H9 (cell line): ENCODE data around the gene CHAF1A. TPM values are rescaled to one million over a fixed set of nuclear protein-coding genes. Genes with fewer than 3 reads are reported as not detected.

Source experiments
- DNase-seq: peaks from one replicate; pipeline ENCODE4 v3.0.0-alpha.2; 2017
- H2AFZ ChIP-seq: one replicate; pipeline ENCODE4 v1.6.1; 2013; ENCODE audit warnings: mild to moderate bottlenecking, low read length, control low read depth, moderate library complexity
- H2AK5ac ChIP-seq: 2 replicates; pipeline ENCODE4 v1.6.1; 2013; ENCODE audit warnings: low read length, control low read depth, mixed read lengths; ENCODE audit not compliant: insufficient read length
- H2BK120ac ChIP-seq: one replicate; pipeline ENCODE4 v1.6.1; 2013; ENCODE audit warnings: low read depth, mild to moderate bottlenecking, low read length, control low read depth, inconsistent platforms; ENCODE audit not compliant: poor library complexity, severe bottlenecking
- H2BK12ac ChIP-seq: 2 replicates; pipeline ENCODE4 v1.6.1; 2013; ENCODE audit warnings: low read length, control low read depth, mixed read lengths, low read depth; ENCODE audit not compliant: insufficient read length
- H2BK15ac ChIP-seq: 2 replicates; pipeline ENCODE4 v1.6.1; 2013; ENCODE audit warnings: low read depth, low read length, control low read depth
- H2BK20ac ChIP-seq: one replicate; pipeline ENCODE4 v1.6.1; 2013; ENCODE audit warnings: low read depth, mild to moderate bottlenecking, low read length, control low read depth, inconsistent platforms; ENCODE audit not compliant: poor library complexity, severe bottlenecking
- H2BK5ac ChIP-seq: 2 replicates; pipeline ENCODE4 v1.6.1; 2013; ENCODE audit warnings: low read length, control low read depth, mixed read lengths; ENCODE audit not compliant: insufficient read length
- H3K14ac ChIP-seq: 2 replicates; pipeline ENCODE4 v1.6.1; 2013; ENCODE audit warnings: low read length, control low read depth; ENCODE audit not compliant: insufficient read depth
- H3K18ac ChIP-seq: 2 replicates; pipeline ENCODE4 v1.6.1; 2013; ENCODE audit warnings: low read depth, mild to moderate bottlenecking, mixed read lengths, low read length, control low read depth; ENCODE audit not compliant: insufficient read length
- H3K23ac ChIP-seq: 2 replicates; pipeline ENCODE4 v1.6.1; 2013; ENCODE audit warnings: low read length, control low read depth, mixed read lengths, low read depth; ENCODE audit not compliant: insufficient read length
- H3K23me2 ChIP-seq: 2 replicates; pipeline ENCODE4 v1.6.1; 2013; ENCODE audit warnings: low read depth, mild to moderate bottlenecking, mixed read lengths, low read length, control low read depth; ENCODE audit not compliant: insufficient read length, poor library complexity, severe bottlenecking
- H3K27ac ChIP-seq: 2 replicates; pipeline ENCODE4 v1.5.1; 2013; ENCODE audit warnings: low read length, control low read depth, mixed read lengths, low read depth; ENCODE audit not compliant: insufficient read length
- H3K27me3 ChIP-seq: 2 replicates; pipeline ENCODE4 v1.6.1; 2013; ENCODE audit warnings: low read length, control low read depth, inconsistent platforms; ENCODE audit not compliant: insufficient read depth
- H3K4ac ChIP-seq: 2 replicates; pipeline ENCODE4 v1.6.1; 2013; ENCODE audit warnings: low read depth, mild to moderate bottlenecking, control low read depth, inconsistent platforms, low read length, moderate library complexity
- H3K4me1 ChIP-seq: 2 replicates; pipeline ENCODE4 v1.6.1; 2013; ENCODE audit warnings: low read length, control low read depth, inconsistent platforms; ENCODE audit not compliant: insufficient read depth
- H3K4me2 ChIP-seq: 2 replicates; pipeline ENCODE4 v1.6.1; 2013; ENCODE audit warnings: low read length, control low read depth, mixed read lengths; ENCODE audit not compliant: insufficient read length, insufficient read depth
- H3K56ac ChIP-seq: 2 replicates; pipeline ENCODE4 v1.6.1; 2013; ENCODE audit warnings: low read depth, mild to moderate bottlenecking, mixed read lengths, low read length, control low read depth; ENCODE audit not compliant: insufficient read length
- H3K79me1 ChIP-seq: 2 replicates; pipeline ENCODE4 v1.6.1; 2013; ENCODE audit warnings: low read depth, mild to moderate bottlenecking, moderate library complexity, low read length, control low read depth, inconsistent platforms; ENCODE audit not compliant: insufficient read depth, poor library complexity, severe bottlenecking
- H3K79me2 ChIP-seq: 2 replicates; pipeline ENCODE4 v1.6.1; 2013; ENCODE audit warnings: low read length, control low read depth, inconsistent platforms; ENCODE audit not compliant: insufficient read depth
- H3K9ac ChIP-seq: 2 replicates; pipeline ENCODE4 v1.6.1; 2013; ENCODE audit warnings: low read length, control low read depth, mixed read lengths; ENCODE audit not compliant: insufficient read length; ENCODE audit errors: extremely low read depth
- H3K9me3 ChIP-seq: one replicate; pipeline ENCODE4 v1.6.1; 2013; ENCODE audit warnings: low read depth, low read length, inconsistent platforms; ENCODE audit not compliant: control insufficient read depth
- H3T11ph ChIP-seq: one replicate; pipeline ENCODE4 v1.6.1; 2013; ENCODE audit warnings: mild to moderate bottlenecking, low read length, control low read depth, inconsistent platforms
- H4K20me1 ChIP-seq: one replicate; pipeline ENCODE4 v1.6.1; 2013; ENCODE audit not compliant: control insufficient read depth, insufficient read length, insufficient read depth
- H4K5ac ChIP-seq: 2 replicates; pipeline ENCODE4 v1.6.1; 2013; ENCODE audit warnings: low read depth, mild to moderate bottlenecking, mixed read lengths, low read length, control low read depth; ENCODE audit not compliant: insufficient read length
- H4K8ac ChIP-seq: replicated peaks from 2 replicates; pipeline ENCODE4 v1.6.1; 2013; ENCODE audit warnings: low read length, control low read depth, mixed read lengths, low read depth; ENCODE audit not compliant: insufficient read length
- H4K91ac ChIP-seq: 2 replicates; pipeline ENCODE4 v1.6.1; 2013; ENCODE audit warnings: low read depth, mild to moderate bottlenecking, moderate library complexity, mixed read lengths, low read length, control low read depth; ENCODE audit not compliant: insufficient read length
- H3K27ac Mint-ChIP-seq, 3 experiments: 2 replicates in 2 of 3; 3 replicates in 1 of 3; pipeline ENCODE4 v1.8.0; 2020 to 2021; ENCODE audit warnings: mixed read lengths in 3 of 3, mild to moderate bottlenecking in 1 of 3, moderate library complexity in 1 of 3
- H3K27me3 Mint-ChIP-seq: 2 replicates; pipeline ENCODE4 v1.8.0; 2021; ENCODE audit warnings: low read depth, mild to moderate bottlenecking, moderate library complexity, mixed read lengths
- H3K36me3 Mint-ChIP-seq, 3 experiments: 2 replicates in 2 of 3; 3 replicates in 1 of 3; pipeline ENCODE4 v1.8.0; 2020 to 2021; ENCODE audit warnings: low read depth in 3 of 3, mixed read lengths in 3 of 3; ENCODE audit not compliant: insufficient read depth in 1 of 3
- H3K4me1 Mint-ChIP-seq, 2 experiments: 2 replicates each; pipeline ENCODE4 v1.8.0; 2020; ENCODE audit warnings: mixed read lengths in 2 of 2
- H3K4me3 Mint-ChIP-seq, 2 experiments: 2 replicates in 1 of 2; 3 replicates in 1 of 2; pipeline ENCODE4 v1.8.0; 2020 to 2021; ENCODE audit warnings: mild to moderate bottlenecking in 2 of 2, mixed read lengths in 2 of 2, moderate library complexity in 1 of 2
- H3K9me3 Mint-ChIP-seq, 2 experiments: 2 replicates in 1 of 2; 3 replicates in 1 of 2; pipeline ENCODE4 v1.8.0; 2020; ENCODE audit warnings: mild to moderate bottlenecking in 2 of 2, mixed read lengths in 2 of 2, moderate library complexity in 1 of 2
- WGBS: extraction: QIAGEN DNeasy Blood & Tissue Kit; methylation state at CpG from one replicate; pipeline ENCODE4 v1.1.7; 2013; ENCODE audit warnings: missing lambda C conversion rate, low lambda C conversion rate, mixed read lengths; ENCODE audit not compliant: insufficient read length; ENCODE audit errors: extremely low coverage; 5-methylcytosine and 5-hydroxymethylcytosine counted together
- total RNA-seq: library from RNA; stranded (reverse); gene quantifications from 2 replicates; pipeline ENCODE4 v1.2.1, GENCODE V29; 2021
- TF ChIP-seq, protein P1 (sequence below): fragments of 200-600 bp; sonication (generic); conservative IDR thresholded peaks from 3 replicates; pipeline ENCODE4 v1.8.0; 2021; ENCODE audit warnings: antibody characterized with exemption, mild to moderate bottlenecking

The CHAF1A gene
- total RNA-seq, 1 experiment from 2014 or later, result 143 TPM

DNA sequence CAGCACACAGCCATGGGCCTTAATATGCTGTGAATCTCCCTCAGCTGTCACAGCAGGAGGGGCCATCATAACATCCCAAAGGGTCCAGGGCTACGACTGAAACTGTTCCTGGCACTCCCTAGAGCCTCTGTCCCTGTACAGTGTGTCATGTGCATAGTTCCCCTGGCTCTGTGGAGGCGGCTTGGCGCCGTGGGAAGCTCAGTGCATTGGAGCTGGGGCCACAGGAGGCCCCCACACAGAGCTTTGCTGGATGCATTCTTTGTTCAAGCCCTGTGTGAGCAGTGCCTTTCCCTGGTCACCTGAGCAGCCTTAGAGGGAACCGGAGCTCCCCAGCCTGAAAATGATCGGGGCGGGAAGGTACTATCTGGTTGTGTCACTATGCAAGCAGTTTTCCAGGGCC, 33.8 kb downstream of the CHAF1A start:
- Histone ChIP-seq H2AK5ac (no peak overlapping the region), H4K5ac (no peak overlapping the region), H3K27ac (no peak overlapping the region), H3K79me2 (peaks cover 3% of the 10 kb centered on the region; the same call in 1 of the 2 replicates), H3T11ph (no peak overlapping the region), H2BK20ac (no peak overlapping the region), H3K56ac (no peak overlapping the region), H2BK12ac (no peak overlapping the region), H2BK5ac (no peak overlapping the region), H2BK15ac (no peak overlapping the region), H3K9me3 (no peaks in the 10 kb centered on the region), H3K14ac (no peak overlapping the region), H3K4me2 (no peak overlapping the region), H3K23ac (no peak overlapping the region), H3K23me2 (no peaks in the 10 kb centered on the region), H2AFZ (no peak overlapping the region), H4K8ac (no peak overlapping the region), H3K4me1 (no peaks in the 10 kb centered on the region), H3K9ac (no peak overlapping the region), H4K91ac (no peak overlapping the region), H4K20me1 (peaks cover 2% of the 10 kb centered on the region), H2BK120ac (no peak overlapping the region), H3K27me3 (no peaks in the 10 kb centered on the region), H3K4ac (no peak overlapping the region), H3K79me1 (peaks cover 7% of the 10 kb centered on the region), H3K18ac (no peak overlapping the region)
- Mint-ChIP-seq H3K27ac (no peak overlapping the region), H3K27me3 (no peaks in the 10 kb centered on the region), H3K36me3 (peaks cover 67 to 97% (median 91%) of the 10 kb centered on the region in 3 experiments), H3K4me3 (no peak overlapping the region), H3K9me3 (no peaks in the 10 kb centered on the region), H3K4me1 (peaks cover 0 to 4% of the 10 kb centered on the region in 2 experiments; a peak in 2 of 4 replicates)
- TF ChIP-seq, protein P1, sequence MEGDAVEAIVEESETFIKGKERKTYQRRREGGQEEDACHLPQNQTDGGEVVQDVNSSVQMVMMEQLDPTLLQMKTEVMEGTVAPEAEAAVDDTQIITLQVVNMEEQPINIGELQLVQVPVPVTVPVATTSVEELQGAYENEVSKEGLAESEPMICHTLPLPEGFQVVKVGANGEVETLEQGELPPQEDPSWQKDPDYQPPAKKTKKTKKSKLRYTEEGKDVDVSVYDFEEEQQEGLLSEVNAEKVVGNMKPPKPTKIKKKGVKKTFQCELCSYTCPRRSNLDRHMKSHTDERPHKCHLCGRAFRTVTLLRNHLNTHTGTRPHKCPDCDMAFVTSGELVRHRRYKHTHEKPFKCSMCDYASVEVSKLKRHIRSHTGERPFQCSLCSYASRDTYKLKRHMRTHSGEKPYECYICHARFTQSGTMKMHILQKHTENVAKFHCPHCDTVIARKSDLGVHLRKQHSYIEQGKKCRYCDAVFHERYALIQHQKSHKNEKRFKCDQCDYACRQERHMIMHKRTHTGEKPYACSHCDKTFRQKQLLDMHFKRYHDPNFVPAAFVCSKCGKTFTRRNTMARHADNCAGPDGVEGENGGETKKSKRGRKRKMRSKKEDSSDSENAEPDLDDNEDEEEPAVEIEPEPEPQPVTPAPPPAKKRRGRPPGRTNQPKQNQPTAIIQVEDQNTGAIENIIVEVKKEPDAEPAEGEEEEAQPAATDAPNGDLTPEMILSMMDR, result no peak
- WGBS, result no CpG with 5 or more reads among the region's 7 CpGs
- no peak for DNase-seq
